HG03097 (cell line): ENCODE data around the gene SPEG.

Source experiments
- ATAC-seq: cut with Tn5 transposase; IDR thresholded peaks from one replicate; pipeline ENCODE4 v1.9.1; 2021; ENCODE audit not compliant: unreplicated experiment, low FRiP score

The SPEG gene

GRCh38 chr2:219524817-219525216 is 90.2 kb downstream of the SPEG start:
- no peak for ATAC-seq

DNA sequence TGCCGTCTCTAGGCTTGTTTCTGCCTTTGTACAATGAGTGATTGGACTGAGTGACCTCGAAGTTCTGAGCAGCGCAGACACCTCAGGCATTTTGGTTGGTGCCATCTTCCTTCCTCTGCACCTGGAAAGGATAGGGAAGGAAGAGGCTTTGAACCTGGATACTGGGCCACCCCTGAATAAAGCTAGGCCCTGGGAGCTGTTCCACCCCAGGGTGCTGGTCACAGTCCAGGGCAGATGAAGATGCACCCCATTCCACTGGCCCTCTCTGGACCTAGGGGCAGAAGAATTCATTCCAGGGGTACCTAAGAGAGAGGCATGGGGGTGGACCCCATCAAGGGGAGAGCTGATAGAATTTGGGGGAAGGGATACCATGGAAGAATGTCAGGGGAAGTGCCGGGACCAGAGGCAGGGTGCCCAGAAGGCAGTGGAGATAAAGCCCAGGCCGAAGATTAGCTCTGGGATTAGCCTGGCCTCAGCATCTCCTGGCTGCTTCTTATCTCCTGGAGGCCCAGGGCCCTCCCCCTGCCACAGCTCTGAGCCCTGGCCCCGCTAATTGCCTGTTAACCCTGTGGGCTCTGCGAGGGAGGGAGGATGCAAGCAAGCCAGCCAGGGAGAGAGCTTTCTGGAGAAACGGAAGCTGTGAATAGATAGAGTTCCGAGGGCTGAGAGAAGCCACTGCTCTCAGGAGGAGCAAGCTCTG is 91.0 kb downstream of the SPEG start:
- ATAC-seq: no peak

GRCh38 chr2:219526320-219527075 is 91.9 kb downstream of the SPEG start:
- no peak for ATAC-seq

DNA sequence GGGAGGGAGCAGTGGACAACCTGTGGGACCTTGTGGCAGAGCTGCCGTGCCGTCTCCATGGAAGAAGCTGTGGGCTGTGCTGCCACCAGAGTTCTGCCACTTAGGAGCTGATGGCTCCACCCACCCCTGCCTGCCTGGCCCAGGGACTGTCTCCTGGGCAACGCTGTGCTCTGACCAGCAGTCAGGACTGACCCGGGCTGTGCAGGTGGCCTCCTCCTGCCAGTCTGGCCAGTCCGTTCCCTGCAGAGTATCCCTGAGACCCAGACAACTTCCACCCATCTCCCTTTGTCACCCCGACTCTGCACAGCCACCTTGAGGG is 92.4 kb downstream of the SPEG start:
- no peak for ATAC-seq

- ATAC-seq: no peak
Observed at GRCh38 chr2:219527472-219527871, 92.8 kb downstream of the SPEG start.

- ATAC-seq: peak; percentile 75
Observed at GRCh38 chr2:219530048-219530963, 95.7 kb downstream of the SPEG start.

GRCh38 chr2:219531639-219532377 is 97.2 kb downstream of the SPEG start:
- ATAC-seq: no peak

DNA sequence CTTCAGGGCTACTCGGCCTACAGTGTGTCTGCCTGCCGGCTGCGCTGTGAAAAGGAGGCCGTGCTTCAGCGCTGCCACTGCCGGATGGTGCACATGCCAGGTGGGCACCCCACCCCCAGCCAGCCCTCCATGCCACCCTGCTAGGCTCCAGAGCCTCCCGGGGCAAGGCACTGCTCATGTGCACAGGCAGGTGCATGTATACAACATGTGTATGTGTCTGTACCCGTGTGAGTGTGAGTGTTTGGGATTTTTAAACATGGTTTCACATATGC is 97.7 kb downstream of the SPEG start:
- no peak for ATAC-seq

GRCh38 chr2:219533930-219534661 is 99.5 kb downstream of the SPEG start:
- ATAC-seq: no peak

DNA sequence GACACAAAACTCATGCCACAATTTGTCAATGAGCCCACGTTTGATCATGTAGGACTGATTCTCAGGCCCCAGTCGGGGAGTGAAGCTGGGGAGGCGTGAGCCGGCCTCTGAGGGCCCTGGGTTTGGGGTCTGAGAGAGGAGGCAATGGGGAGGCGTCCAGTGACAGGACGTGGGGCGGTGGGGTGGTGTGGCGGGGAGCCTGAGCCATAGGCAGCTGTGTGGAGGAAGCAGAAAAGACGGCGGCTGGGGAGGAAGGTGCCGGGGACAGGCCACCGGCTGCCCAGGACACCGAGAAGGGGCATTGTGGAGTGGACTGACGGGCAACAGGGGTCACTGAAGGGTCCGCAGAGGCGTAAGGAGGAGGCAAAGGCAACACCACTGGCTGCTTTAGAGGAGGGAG is 101.8 kb downstream of the SPEG start:
- no peak for ATAC-seq

- no peak for ATAC-seq
Observed at GRCh38 chr2:219536967-219537366, 102.3 kb downstream of the SPEG start.

DNA sequence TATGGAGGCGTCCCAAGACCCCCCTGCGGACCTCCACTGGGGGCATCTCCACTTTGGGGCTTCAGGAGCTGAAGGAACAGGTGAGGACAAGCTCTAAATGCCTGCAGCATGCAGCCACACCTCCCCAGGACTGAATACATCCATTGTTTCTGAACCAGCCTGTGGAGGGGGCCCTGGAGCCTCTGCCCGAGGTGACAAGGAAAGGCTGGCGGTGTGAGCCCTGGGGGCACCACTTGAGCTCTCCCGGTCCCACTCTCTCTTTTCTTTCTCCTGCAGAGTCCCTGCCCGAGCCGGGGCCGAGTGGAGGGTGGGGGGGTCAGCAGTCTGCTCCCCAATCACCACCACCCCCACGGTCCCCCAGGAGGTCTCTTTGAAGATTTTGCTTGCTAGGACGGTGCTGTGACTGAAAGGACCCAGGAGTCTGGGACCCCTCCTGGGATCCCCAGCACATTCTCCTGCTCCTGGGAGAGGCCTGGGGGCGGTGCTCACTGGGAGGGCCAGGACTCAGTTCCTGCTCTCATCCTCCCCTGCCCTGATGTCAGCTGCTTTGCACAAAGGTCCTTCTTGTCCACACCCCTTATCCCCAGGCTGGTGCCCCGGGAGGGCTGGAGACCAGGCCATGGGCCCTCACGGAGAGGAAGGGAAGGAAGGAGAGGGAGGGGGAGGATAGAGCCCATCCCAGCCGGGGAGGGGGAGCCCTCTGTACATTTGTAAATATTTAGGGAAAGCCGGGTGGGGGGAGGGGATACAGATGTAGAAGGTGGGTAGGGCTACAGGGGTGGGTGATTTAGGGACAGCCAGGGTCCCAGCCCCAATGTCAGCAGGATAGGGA is 103.2 kb downstream of the SPEG start:
- ATAC-seq: no peak

DNA sequence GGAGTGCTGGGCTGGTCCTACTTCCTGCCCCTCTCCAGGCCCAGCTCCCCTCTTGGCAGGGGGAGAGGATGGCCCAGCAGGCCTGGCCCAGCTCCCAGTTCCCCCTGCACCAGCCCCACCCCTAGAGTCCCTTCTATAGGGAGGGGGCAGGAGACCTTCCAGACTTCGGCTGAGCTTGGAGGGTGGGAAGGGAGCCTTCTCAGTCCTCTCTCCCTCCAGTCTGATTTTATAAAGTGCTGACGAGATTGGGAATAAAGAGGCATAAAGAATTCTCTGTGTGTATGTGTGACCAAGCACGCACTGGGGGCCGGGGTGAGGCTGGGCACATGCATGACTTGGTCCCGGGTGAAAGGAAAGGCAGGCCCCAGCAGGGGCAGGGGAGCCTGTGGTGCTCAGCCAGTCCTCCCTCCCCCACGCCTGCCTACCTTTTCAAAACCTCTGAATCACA is 103.9 kb downstream of the SPEG start:
- no peak for ATAC-seq

DNA sequence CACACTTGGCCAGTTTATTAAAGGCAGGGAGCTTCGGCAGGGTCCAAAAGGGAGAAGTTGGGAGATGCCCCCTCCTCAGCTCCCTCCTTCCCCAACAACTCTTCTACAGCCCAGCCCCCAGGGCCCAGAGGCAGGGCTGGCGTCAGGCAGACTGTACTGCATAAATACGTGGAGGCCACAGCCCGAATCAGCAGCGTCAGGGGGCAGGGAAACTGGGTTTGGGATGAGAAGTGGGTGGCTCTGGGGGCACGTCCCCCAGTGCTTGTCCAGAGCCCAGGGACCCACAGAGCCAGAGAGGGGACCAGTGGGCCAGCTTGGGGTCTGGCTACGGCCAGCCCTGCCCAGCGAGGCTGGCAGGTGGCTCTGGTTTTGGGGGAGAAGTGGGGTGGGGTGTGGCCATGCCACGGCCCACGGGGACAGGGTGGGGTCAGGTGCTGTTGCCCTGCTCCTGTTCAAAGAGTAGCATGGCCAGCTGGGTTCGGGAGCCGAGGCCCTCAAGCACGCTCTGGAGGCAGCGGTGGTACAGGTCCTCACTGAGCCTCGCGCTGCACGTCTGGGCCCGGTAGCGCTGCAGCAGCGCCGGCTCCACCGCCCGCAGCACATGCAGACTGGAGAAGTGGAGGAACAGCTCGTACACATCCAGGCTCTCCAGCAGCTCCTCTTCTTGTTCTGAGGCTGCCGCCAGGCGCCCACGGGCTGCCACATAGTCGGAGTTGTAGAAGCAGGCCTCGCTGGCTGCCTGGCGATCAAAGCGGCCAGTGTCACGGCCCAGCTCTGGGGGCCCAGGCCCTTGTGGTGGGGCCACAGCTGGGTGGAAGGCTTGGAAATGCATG is 104.5 kb downstream of the SPEG start:
- ATAC-seq: no peak

DNA sequence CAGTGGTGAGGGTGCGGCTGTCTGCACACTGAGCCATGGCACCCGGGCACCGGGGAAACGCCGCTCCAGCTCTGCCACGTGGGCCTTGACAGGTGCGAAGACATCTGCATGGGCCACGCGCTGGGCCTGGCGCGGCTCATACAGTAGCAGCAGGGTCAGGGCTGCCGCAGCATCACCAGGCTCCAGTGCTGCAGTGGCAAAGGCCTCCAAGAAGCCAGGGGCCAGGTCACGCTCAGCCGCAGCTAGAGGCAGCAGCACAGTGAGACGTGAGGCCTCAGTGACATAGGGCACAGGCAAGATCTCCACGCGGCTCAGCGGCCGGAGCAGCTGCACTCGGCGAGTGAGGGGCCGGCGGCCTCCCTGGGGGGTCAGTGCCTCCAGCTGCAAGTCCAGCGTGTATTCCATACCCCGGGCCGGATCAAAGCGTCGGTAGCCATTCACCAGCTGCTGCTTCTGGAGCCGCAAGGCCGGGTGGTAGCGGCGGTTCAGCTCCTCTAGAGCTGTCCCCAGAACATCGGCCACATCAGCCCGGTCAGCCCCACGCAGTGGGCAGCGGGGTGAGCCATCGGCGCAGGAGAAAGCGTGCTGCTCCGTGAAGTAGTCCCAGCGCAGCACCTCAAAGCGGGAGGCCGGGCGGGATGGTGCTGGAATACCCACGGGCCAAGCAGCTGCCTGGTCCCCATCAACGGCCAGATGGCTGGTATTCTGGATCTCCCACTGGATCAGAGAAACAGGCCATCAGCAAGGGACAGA is 105.5 kb downstream of the SPEG start:
- no peak for ATAC-seq

DNA sequence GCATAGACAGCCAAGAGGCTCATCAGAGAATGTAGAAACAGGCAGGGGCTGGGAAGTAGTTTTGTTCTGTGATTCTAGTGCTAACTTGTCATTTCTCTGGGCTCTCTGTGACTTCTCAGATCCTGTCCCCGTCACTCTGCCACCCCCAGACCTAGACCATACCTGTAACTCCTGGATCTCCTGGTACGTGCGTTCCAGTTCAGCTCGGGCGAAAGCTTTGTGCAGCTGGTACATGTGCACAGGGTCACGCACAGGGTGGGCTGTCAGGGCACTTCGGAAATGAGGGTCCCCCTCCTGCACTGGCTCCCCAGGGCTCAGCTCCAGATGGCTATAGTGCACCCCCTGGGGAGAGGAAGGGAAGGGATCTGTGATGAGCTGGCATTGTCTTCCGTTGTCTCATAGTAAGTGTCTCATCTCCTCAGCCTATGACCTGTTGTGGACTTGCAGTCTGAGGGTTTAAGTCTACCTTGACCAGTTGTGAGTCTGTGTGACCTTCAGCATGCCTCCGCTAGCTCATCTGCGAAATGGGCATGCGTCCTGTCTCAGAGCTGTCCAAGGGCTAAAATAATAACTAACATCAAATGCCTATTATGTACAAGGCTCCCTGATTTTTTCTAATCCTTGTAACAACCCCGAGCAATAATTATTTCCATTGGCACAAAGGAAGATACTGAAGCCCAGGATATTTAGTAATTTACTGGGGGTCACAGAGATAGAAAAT is 106.3 kb downstream of the SPEG start:
- ATAC-seq: no peak

GRCh38 chr2:219541611-219542180 is 107.1 kb downstream of the SPEG start:
- peak; percentile 40 for ATAC-seq
